MG63 (cell line): ENCODE data around the gene LMOD2. TPM values are rescaled to one million over a fixed set of nuclear protein-coding genes. Genes with fewer than 3 reads are reported as not detected.

Experiments
- DNase-seq: peaks from one replicate; pipeline ENCODE4 v3.0.0-alpha.2; 2020
- H3K27me3 ChIP-seq: fragments of 250-450 bp; sonication (Bioruptor Pico); 2 replicates; pipeline ENCODE4 v1.5.1; 2020; ENCODE audit warnings: mild to moderate bottlenecking, moderate library complexity
- H3K36me3 ChIP-seq: fragments of 250-450 bp; sonication (Bioruptor Pico); 2 replicates; pipeline ENCODE4 v1.5.1; 2020; ENCODE audit warnings: mild to moderate bottlenecking, moderate library complexity
- H3K4me3 ChIP-seq: fragments of 250-450 bp; sonication (Bioruptor Pico); 2 replicates; pipeline ENCODE4 v1.5.1; 2020; ENCODE audit warnings: mild to moderate bottlenecking, moderate library complexity
- H3K9me3 ChIP-seq: fragments of 250-450 bp; sonication (Bioruptor Pico); 2 replicates; pipeline ENCODE4 v1.5.1; 2020; ENCODE audit warnings: mild to moderate bottlenecking, moderate library complexity
- total RNA-seq: library from RNA; depleted of rRNA; stranded (reverse); fragments of >200 nt; shearing (Covaris generic); gene quantifications from 2 replicates; pipeline ENCODE4 v1.2.3, GENCODE V29; 2014; ENCODE audit warnings: low replicate concordance

LMOD2 gene
- total RNA-seq, 1 experiment from 2014 or later, result not detected

- Histone ChIP-seq H3K27me3 (no peaks in the 10 kb centered on the region), H3K4me3 (no peak overlapping the region)
- no peak for DNase-seq
These were observed 2.4 kb downstream of the LMOD2 start for GRCh38 chr7:123658023-123658422.

GRCh38 chr7:123660514-123661354 lies 5.1 kb downstream of the LMOD2 start:
- Histone ChIP-seq H3K36me3 (no peaks in the 10 kb centered on the region), H3K4me3 (no peak overlapping the region), H3K27me3 (no peaks in the 10 kb centered on the region), H3K9me3 (no peaks in the 10 kb centered on the region)
- DNase-seq, result no peak

More at GRCh38 chr7:123658023-123658422, 2.4 kb downstream of the LMOD2 start:
- Histone ChIP-seq H3K9me3 (no peaks in the 10 kb centered on the region), H3K36me3 (no peaks in the 10 kb centered on the region)

DNA sequence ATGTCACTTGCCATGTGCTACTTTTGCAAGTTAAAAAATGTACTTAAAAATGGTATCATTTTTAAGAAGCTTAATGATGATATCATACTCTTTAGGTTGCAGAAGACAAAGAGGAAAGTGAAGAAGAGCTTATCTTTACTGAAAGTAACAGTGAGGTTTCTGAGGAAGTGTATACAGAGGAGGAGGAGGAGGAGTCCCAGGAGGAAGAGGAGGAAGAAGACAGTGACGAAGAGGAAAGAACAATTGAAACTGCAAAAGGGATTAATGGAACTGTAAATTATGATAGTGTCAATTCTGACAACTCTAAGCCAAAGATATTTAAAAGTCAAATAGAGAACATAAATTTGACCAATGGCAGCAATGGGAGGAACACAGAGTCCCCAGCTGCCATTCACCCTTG lies 6.1 kb downstream of the LMOD2 start:
- Histone ChIP-seq H3K9me3 (no peaks in the 10 kb centered on the region), H3K27me3 (no peaks in the 10 kb centered on the region), H3K36me3 (no peaks in the 10 kb centered on the region), H3K4me3 (no peak overlapping the region)
- no peak for DNase-seq

DNA sequence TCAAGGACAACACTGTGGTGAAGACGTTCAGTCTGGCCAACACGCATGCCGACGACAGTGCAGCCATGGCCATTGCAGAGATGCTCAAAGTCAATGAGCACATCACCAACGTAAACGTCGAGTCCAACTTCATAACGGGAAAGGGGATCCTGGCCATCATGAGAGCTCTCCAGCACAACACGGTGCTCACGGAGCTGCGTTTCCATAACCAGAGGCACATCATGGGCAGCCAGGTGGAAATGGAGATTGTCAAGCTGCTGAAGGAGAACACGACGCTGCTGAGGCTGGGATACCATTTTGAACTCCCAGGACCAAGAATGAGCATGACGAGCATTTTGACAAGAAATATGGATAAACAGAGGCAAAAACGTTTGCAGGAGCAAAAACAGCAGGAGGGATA lies 6.6 kb downstream of the LMOD2 start:
- H3K4me3 ChIP-seq, result no peak overlapping the region
- no peak for DNase-seq
- H3K36me3 ChIP-seq, result no peaks in the 10 kb centered on the region
- H3K27me3 ChIP-seq, result no peaks in the 10 kb centered on the region
- no peaks in the 10 kb centered on the region for H3K9me3 ChIP-seq

GRCh38 chr7:123662755-123663154 lies 7.1 kb downstream of the LMOD2 start:
- H3K27me3 ChIP-seq, result no peaks in the 10 kb centered on the region
- no peak for DNase-seq
- H3K4me3 ChIP-seq, result no peak overlapping the region
- no peaks in the 10 kb centered on the region for H3K36me3 ChIP-seq
- no peaks in the 10 kb centered on the region for H3K9me3 ChIP-seq

GRCh38 chr7:123663200-123663599 lies 7.5 kb downstream of the LMOD2 start:
- Histone ChIP-seq H3K36me3 (no peaks in the 10 kb centered on the region), H3K4me3 (no peak overlapping the region), H3K27me3 (no peaks in the 10 kb centered on the region), H3K9me3 (no peaks in the 10 kb centered on the region)
- DNase-seq, result no peak

GRCh38 chr7:123665157-123665556 lies 9.5 kb downstream of the LMOD2 start:
- H3K27me3 ChIP-seq, result no peaks in the 10 kb centered on the region
- H3K36me3 ChIP-seq, result no peaks in the 10 kb centered on the region
- H3K9me3 ChIP-seq, result no peaks in the 10 kb centered on the region
- DNase-seq, result no peak
- no peak overlapping the region for H3K4me3 ChIP-seq

DNA sequence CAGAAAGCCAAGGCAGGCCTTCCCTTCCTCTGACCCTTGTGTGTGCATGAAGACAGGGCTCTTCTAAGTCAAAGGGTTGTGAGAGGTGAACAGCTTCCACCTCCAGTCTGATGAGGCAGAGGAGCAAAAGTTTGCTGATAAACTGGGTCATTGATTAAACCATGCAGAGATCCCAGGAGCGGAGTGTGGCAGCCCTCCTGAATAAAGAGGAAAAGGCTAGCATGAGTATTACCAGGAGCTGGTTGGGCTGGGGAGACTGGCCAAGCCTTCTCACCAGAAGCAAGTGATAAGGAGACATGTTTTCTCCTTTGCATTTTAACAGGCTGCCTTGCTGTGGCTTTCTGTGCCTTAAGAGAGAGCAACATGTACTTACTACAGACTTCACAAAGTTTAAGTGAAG lies 10.2 kb downstream of the LMOD2 start:
- DNase-seq, result no peak
- H3K4me3 ChIP-seq, result no peak overlapping the region
- H3K36me3 ChIP-seq, result no peaks in the 10 kb centered on the region
- no peaks in the 10 kb centered on the region for H3K9me3 ChIP-seq
- no peaks in the 10 kb centered on the region for H3K27me3 ChIP-seq

DNA sequence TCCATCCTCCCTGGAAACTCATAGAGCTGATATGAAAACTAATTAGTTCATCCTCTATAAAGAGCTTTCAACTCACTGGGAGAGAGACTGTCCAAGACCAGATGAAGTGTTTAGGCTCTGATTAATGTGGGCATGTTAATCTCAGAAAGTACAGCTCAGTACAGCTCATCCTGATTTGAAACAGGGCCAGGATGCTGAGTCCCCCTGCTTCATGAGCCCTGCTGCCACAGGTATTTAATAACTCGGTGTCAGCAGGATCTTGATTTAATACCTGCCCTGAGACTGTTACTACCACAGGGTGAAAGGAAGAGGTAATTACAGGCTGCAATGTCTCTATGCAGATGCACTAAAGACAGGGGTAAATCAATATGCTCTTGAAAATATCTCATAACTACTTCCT lies 10.8 kb downstream of the LMOD2 start:
- Histone ChIP-seq H3K4me3 (no peak overlapping the region), H3K27me3 (no peaks in the 10 kb centered on the region), H3K9me3 (no peaks in the 10 kb centered on the region), H3K36me3 (no peaks in the 10 kb centered on the region)
- no peak for DNase-seq

DNA sequence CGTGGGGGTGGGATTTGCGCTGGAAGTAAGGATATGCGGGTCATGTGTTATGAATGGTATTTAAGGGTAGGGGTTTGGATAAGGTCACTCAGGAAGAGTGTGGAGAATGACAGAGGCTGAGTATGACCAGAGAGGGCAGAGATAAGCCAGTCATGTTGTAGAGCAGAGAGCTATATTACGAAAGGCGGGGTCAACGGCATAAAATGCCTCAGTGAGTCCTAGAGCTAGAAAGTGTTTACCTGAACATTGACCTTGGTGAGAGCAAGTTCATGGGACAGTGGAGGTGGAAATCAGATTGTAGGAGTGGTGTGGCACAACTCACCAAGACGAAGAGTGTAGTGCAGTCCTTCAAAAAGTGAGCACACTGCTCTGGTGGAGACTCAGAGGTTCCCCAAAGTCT lies 13.8 kb downstream of the LMOD2 start:
- Histone ChIP-seq H3K36me3 (no peaks in the 10 kb centered on the region), H3K27me3 (no peaks in the 10 kb centered on the region), H3K9me3 (no peaks in the 10 kb centered on the region), H3K4me3 (no peak overlapping the region)
- no peak for DNase-seq

- Histone ChIP-seq H3K9me3 (no peaks in the 10 kb centered on the region), H3K27me3 (no peaks in the 10 kb centered on the region), H3K36me3 (no peaks in the 10 kb centered on the region), H3K4me3 (no peak overlapping the region)
- DNase-seq, result no peak
These were observed 17.6 kb downstream of the LMOD2 start for GRCh38 chr7:123673137-123673732.

GRCh38 chr7:123673752-123674398 lies 18.2 kb downstream of the LMOD2 start:
- H3K36me3 ChIP-seq, result no peaks in the 10 kb centered on the region
- no peak overlapping the region for H3K4me3 ChIP-seq
- no peaks in the 10 kb centered on the region for H3K27me3 ChIP-seq
- H3K9me3 ChIP-seq, result no peaks in the 10 kb centered on the region
- no peak for DNase-seq

DNA sequence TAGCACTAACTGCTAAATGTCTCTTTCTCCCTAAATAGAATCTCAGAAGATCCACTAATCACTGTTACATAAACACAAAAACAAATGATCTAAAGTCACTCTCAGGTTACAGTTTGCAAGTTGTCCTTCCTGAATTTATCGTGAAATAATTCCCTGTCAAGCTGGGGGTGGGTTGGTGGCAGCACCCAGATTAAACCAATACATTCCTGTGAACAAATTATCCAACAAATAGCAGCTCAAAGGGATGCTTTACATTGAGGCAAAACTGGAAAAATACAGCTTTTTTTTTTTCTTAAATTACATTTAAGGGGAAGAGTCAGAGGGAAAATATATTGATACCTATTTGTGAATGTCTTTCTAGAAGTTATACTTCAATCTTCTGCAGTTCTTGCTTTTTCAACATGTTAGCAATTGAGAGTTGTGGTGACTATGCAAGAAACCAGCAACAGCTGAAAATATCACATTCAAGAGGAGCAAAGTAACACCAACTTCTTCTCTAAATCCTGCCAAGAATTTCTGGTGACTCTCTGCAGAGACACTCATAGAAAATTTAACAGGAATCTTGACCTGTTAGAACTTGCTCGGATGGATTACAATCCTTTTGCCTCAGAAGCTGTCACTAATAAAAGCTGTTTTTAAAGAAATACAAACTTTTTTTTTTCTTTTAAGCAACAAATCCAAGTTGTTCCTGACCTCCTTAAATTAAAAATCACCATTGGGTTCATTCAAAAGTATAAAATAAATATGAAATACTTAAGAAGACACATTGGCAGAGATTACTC lies 18.9 kb downstream of the LMOD2 start:
- Histone ChIP-seq H3K27me3 (no peaks in the 10 kb centered on the region), H3K36me3 (no peaks in the 10 kb centered on the region), H3K4me3 (no peak overlapping the region), H3K9me3 (no peaks in the 10 kb centered on the region)
- no peak for DNase-seq

DNA sequence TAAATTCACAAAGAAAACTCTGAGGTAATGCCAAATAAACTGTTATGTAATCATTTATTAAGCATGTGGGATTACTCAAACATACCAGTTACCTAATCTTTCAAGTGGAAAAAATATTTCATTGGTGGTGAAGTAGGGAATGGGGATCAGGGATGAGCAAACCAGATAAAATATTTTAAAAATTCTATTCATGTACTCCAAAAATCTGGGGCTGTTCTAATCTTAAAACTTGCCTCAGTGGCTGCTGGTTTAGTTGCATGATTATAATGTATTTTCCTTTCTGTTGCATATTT lies 19.5 kb downstream of the LMOD2 start:
- Histone ChIP-seq H3K4me3 (no peak overlapping the region), H3K27me3 (no peaks in the 10 kb centered on the region), H3K36me3 (no peaks in the 10 kb centered on the region), H3K9me3 (no peaks in the 10 kb centered on the region)
- no peak for DNase-seq

- Histone ChIP-seq H3K36me3 (peaks cover 5% of the 10 kb centered on the region), H3K9me3 (no peaks in the 10 kb centered on the region), H3K27me3 (no peaks in the 10 kb centered on the region), H3K4me3 (no peak overlapping the region)
- DNase-seq, result no peak
These were observed 21.5 kb downstream of the LMOD2 start for GRCh38 chr7:123677061-123677715.

GRCh38 chr7:123679614-123680013 lies 23.9 kb downstream of the LMOD2 start:
- H3K4me3 ChIP-seq, result no peak overlapping the region
- H3K36me3 ChIP-seq, result peaks cover 9% of the 10 kb centered on the region
- no peaks in the 10 kb centered on the region for H3K9me3 ChIP-seq
- DNase-seq, result no peak
- no peaks in the 10 kb centered on the region for H3K27me3 ChIP-seq

GRCh38 chr7:123680580-123680979 lies 24.9 kb downstream of the LMOD2 start:
- no peak for DNase-seq
- Histone ChIP-seq H3K36me3 (peaks cover 9% of the 10 kb centered on the region), H3K4me3 (no peak overlapping the region), H3K27me3 (no peaks in the 10 kb centered on the region), H3K9me3 (no peaks in the 10 kb centered on the region)
